GM23248 (cell line): ENCODE measurements around the gene MOGAT2. TPM values are rescaled to one million over a fixed set of nuclear protein-coding genes. Genes with fewer than 3 reads are reported as not detected.

Experiments used
- DNase-seq: peaks from one replicate; pipeline ENCODE4 v3.0.0-alpha.2; 2015
- H2AFZ ChIP-seq: fragments of 200-600 bp; sonication (generic); 2 replicates; pipeline ENCODE4 v1.6.1; 2016; ENCODE audit warnings: antibody characterized with exemption
- H3F3A ChIP-seq: fragments of 200-600 bp; sonication (generic); 2 replicates; pipeline ENCODE4 v1.6.1; 2016; ENCODE audit warnings: mild to moderate bottlenecking, antibody characterized with exemption, mixed run types; ENCODE audit not compliant: insufficient read depth
- H3K27ac ChIP-seq: fragments of 200-600 bp; sonication (generic); 2 replicates; pipeline ENCODE4 v1.5.1; 2016; ENCODE audit warnings: mild to moderate bottlenecking
- H3K27me3 ChIP-seq: fragments of 200-600 bp; sonication (generic); replicated peaks from 2 replicates; pipeline ENCODE4 v1.6.1; 2016; ENCODE audit warnings: mild to moderate bottlenecking; ENCODE audit not compliant: insufficient read depth
- H3K36me3 ChIP-seq: fragments of 200-600 bp; sonication (generic); 2 replicates; pipeline ENCODE4 v1.6.1; 2016; ENCODE audit warnings: low read depth, mild to moderate bottlenecking
- H3K4me1 ChIP-seq: fragments of 200-600 bp; sonication (generic); 2 replicates; pipeline ENCODE4 v1.6.1; 2016; ENCODE audit warnings: mild to moderate bottlenecking; ENCODE audit not compliant: insufficient read depth
- H3K4me2 ChIP-seq: fragments of 200-600 bp; sonication (generic); one replicate; pipeline ENCODE4 v1.6.1; 2016; ENCODE audit warnings: mild to moderate bottlenecking; ENCODE audit not compliant: unreplicated experiment
- H3K4me3 ChIP-seq: fragments of 200-600 bp; sonication (generic); 2 replicates; pipeline ENCODE4 v1.5.1; 2016; ENCODE audit warnings: mild to moderate bottlenecking
- H3K79me2 ChIP-seq: fragments of 200-600 bp; sonication (generic); 2 replicates; pipeline ENCODE4 v1.6.1; 2016; ENCODE audit warnings: mild to moderate bottlenecking; ENCODE audit not compliant: insufficient read depth
- H3K9ac ChIP-seq: fragments of 200-600 bp; sonication (generic); 2 replicates; pipeline ENCODE4 v1.6.1; 2016; ENCODE audit warnings: mild to moderate bottlenecking
- H3K9me2 ChIP-seq: fragments of 200-600 bp; sonication (generic); 2 replicates; pipeline ENCODE4 v1.6.1; 2016; ENCODE audit warnings: mixed run types, mild to moderate bottlenecking, moderate library complexity; ENCODE audit not compliant: insufficient read depth
- H3K9me3 ChIP-seq: fragments of 200-600 bp; sonication (generic); one replicate; pipeline ENCODE4 v1.6.1; 2017; ENCODE audit warnings: low read depth
- H4K20me1 ChIP-seq: fragments of 200-600 bp; sonication (generic); 2 replicates; pipeline ENCODE4 v1.6.0; 2016; ENCODE audit not compliant: insufficient read depth
- EZH2 ChIP-seq: fragments of 200-600 bp; sonication (generic); IDR thresholded peaks from 2 replicates; pipeline ENCODE4 v1.6.1; 2018; ENCODE audit warnings: antibody characterized with exemption, mild to moderate bottlenecking; ENCODE audit not compliant: insufficient read depth, poor library complexity, severe bottlenecking
- EZH2phosphoT487 ChIP-seq: fragments of 200-600 bp; sonication (generic); IDR thresholded peaks from 2 replicates; pipeline ENCODE4 v1.6.1; 2018; ENCODE audit warnings: antibody characterized with exemption, moderate library complexity, mild to moderate bottlenecking, low read depth; ENCODE audit not compliant: insufficient read depth
- WGBS, 2 experiments: methylation state at CpG; one replicate each; pipeline ENCODE4 v1.1.6; 2015 to 2017; ENCODE audit warnings: low lambda C conversion rate in 2 of 2, low coverage in 1 of 2; ENCODE audit errors: missing lambda C conversion rate in 2 of 2; 5-methylcytosine and 5-hydroxymethylcytosine counted together
- in situ Hi-C: fragments of 300-500 bp; cut with MboI; formaldehyde crosslinking; loops from 2 replicates; pipeline ENCODE4 v1.15.0; 2020
- polyA plus RNA-seq: library from polyadenylated mRNA; unstranded; fragments of >200 nt; fragmentation: Nextera tagmentation; extraction: Ambion mirVana; gene quantifications from 2 replicates; pipeline ENCODE4 v1.2.1, GENCODE V29; 2016
- total RNA-seq: library from RNA; depleted of rRNA; stranded (reverse); fragments of >200 nt; shearing (Covaris generic); gene quantifications from 2 replicates; pipeline ENCODE4 v1.2.3, GENCODE V29; 2014

MOGAT2 gene
- total and polyA plus RNA-seq, 2 experiments from 2014 or later: not detected

GRCh38 chr11:75721852-75722668, 4.4 kb downstream of the MOGAT2 start:
- Histone ChIP-seq H3K79me2 (no peaks in the 10 kb centered on the region), H3K27ac (no peak overlapping the region), H3K9me3 (no peaks in the 10 kb centered on the region), H3K9ac (no peak overlapping the region), H3K4me3 (no peak overlapping the region), H3K27me3 (no peaks in the 10 kb centered on the region), H3K4me1 (no peaks in the 10 kb centered on the region), H3K4me2 (no peak overlapping the region), H3F3A (no peaks in the 10 kb centered on the region), H4K20me1 (no peaks in the 10 kb centered on the region), H3K36me3 (no peaks in the 10 kb centered on the region), H3K9me2 (no peaks in the 10 kb centered on the region), H2AFZ (no peak overlapping the region)
- DNase-seq: no peak
- in situ Hi-C loops: no loop called here
- TF ChIP-seq EZH2 (no peak), EZH2phosphoT487 (no peak)
- WGBS, 2 experiments: 81 to 84% methylated on average over 13 to 14 of the region's 14 CpGs

- H3K9me2 ChIP-seq: no peaks in the 10 kb centered on the region
- DNase-seq: no peak
- H3K27ac ChIP-seq: no peak overlapping the region
- no peak overlapping the region for H3K4me3 ChIP-seq
- 56 to 63% methylated on average over 9 of the region's 9 CpGs for WGBS, 2 experiments
- H3K4me2 ChIP-seq: no peak overlapping the region
- no peaks in the 10 kb centered on the region for H3K27me3 ChIP-seq
- no peaks in the 10 kb centered on the region for H3F3A ChIP-seq
- H3K9ac ChIP-seq: no peak overlapping the region
- H2AFZ ChIP-seq: no peak overlapping the region
- no peak for TF ChIP-seq EZH2phosphoT487
- no peak for TF ChIP-seq EZH2
- in situ Hi-C loops: no loop called here
- no peaks in the 10 kb centered on the region for H4K20me1 ChIP-seq
- no peaks in the 10 kb centered on the region for H3K79me2 ChIP-seq
- H3K9me3 ChIP-seq: no peaks in the 10 kb centered on the region
- H3K36me3 ChIP-seq: no peaks in the 10 kb centered on the region
- no peaks in the 10 kb centered on the region for H3K4me1 ChIP-seq
Observed at GRCh38 chr11:75722669-75723042, 5.0 kb downstream of the MOGAT2 start.

GRCh38 chr11:75725547-75726320, 8.1 kb downstream of the MOGAT2 start:
- Histone ChIP-seq H3K36me3 (no peaks in the 10 kb centered on the region), H3K79me2 (no peaks in the 10 kb centered on the region), H3K4me2 (no peak overlapping the region), H3K27ac (no peak overlapping the region), H2AFZ (no peak overlapping the region), H4K20me1 (no peaks in the 10 kb centered on the region), H3K9ac (no peak overlapping the region), H3K9me2 (no peaks in the 10 kb centered on the region), H3K27me3 (no peaks in the 10 kb centered on the region), H3K4me1 (no peaks in the 10 kb centered on the region), H3F3A (no peaks in the 10 kb centered on the region), H3K4me3 (no peak overlapping the region), H3K9me3 (no peaks in the 10 kb centered on the region)
- no peak for DNase-seq
- WGBS, 2 experiments: 88 to 93% methylated on average over 13 of the region's 13 CpGs
- TF ChIP-seq EZH2 (no peak), EZH2phosphoT487 (no peak)
- in situ Hi-C loops: no loop called here

GRCh38 chr11:75728992-75729391, 11.4 kb downstream of the MOGAT2 start:
- H3F3A ChIP-seq: no peaks in the 10 kb centered on the region
- H4K20me1 ChIP-seq: no peaks in the 10 kb centered on the region
- no peak overlapping the region for H2AFZ ChIP-seq
- in situ Hi-C loops: no loop called here
- no peaks in the 10 kb centered on the region for H3K79me2 ChIP-seq
- H3K9ac ChIP-seq: no peak overlapping the region
- H3K4me3 ChIP-seq: no peak overlapping the region
- H3K4me2 ChIP-seq: no peak overlapping the region
- 83 to 86% methylated on average over 2 of the region's 2 CpGs for WGBS, 2 experiments
- no peak overlapping the region for H3K27ac ChIP-seq
- no peak for TF ChIP-seq EZH2
- no peak for TF ChIP-seq EZH2phosphoT487
- no peaks in the 10 kb centered on the region for H3K9me3 ChIP-seq
- no peaks in the 10 kb centered on the region for H3K27me3 ChIP-seq
- H3K36me3 ChIP-seq: no peaks in the 10 kb centered on the region
- H3K4me1 ChIP-seq: 0 out of 2 replicates have a peak, but pooled peaks cover 6% of the 10 kb centered on the region
- no peak for DNase-seq
- H3K9me2 ChIP-seq: no peaks in the 10 kb centered on the region
